Mammary epithelial cell (primary cell): ENCODE results near the gene PHIP.

Source experiments
- CTCF ChIP-seq, 2 donors: IDR thresholded peaks in 1 of 2; conservative IDR thresholded peaks in 1 of 2; 2 replicates each; pipeline ENCODE4 v1.5.1; 2011 to 2012; ENCODE audit warnings: inconsistent platforms in 2 of 2, low read length in 2 of 2, mild to moderate bottlenecking in 2 of 2, control low read depth in 1 of 2, low read depth in 1 of 2; ENCODE audit not compliant: insufficient read depth in 1 of 2; ENCODE audit errors: extremely low read depth in 1 of 2
- EZH2 ChIP-seq: IDR thresholded peaks from 2 replicates; pipeline ENCODE4 v1.6.1; 2012; ENCODE audit warnings: low read length, inconsistent platforms, borderline replicate concordance

- TF ChIP-seq CTCF (conservative IDR thresholded peaks at IDR 0.05 in 1 of 2, IDR thresholded peaks at IDR 0.05 in 1 of 2; ENCODE audit: extremely low read depth in 1 of 2, insufficient read depth in 1 of 2, low read depth in 1 of 2, low read length in 2 of 2) (no peak), EZH2 (no peak)
Observed at GRCh38 chr6:79089552-79090404, 11.7 kb upstream of the PHIP start.
